Loucy (cell line): ENCODE data around the gene DHX30.
A peak's percentile ranks its signal among the peaks of the same experiment; 100 is the strongest.

Experiments
- H2AFZ ChIP-seq: fragments of 200-600 bp; sonication (generic); 2 replicates; pipeline ENCODE4 v1.6.0; 2016; ENCODE audit warnings: antibody characterized with exemption, mild to moderate bottlenecking, low read length, moderate library complexity
- H3F3A ChIP-seq: fragments of 200-600 bp; 2 replicates; pipeline ENCODE4 v1.6.0; 2016; ENCODE audit warnings: antibody characterized with exemption, low read depth, mild to moderate bottlenecking
- H3K27me3 ChIP-seq: fragments of 200-600 bp; sonication (generic); 2 replicates; pipeline ENCODE4 v1.6.1; 2014; ENCODE audit warnings: low read length, mild to moderate bottlenecking; ENCODE audit not compliant: insufficient read depth, poor library complexity, severe bottlenecking
- H3K36me3 ChIP-seq: fragments of 200-600 bp; sonication (generic); 2 replicates; pipeline ENCODE4 v1.6.1; 2016; ENCODE audit warnings: low read length; ENCODE audit not compliant: insufficient read depth
- H3K4me1 ChIP-seq: fragments of 200-600 bp; sonication (generic); 2 replicates; pipeline ENCODE4 v1.5.1; 2014; ENCODE audit warnings: low read length, mild to moderate bottlenecking; ENCODE audit not compliant: insufficient read depth, poor library complexity, severe bottlenecking
- H3K4me2 ChIP-seq: fragments of 200-600 bp; sonication (generic); 2 replicates; pipeline ENCODE4 v1.6.0; 2014; ENCODE audit warnings: antibody characterized with exemption, low read length, low read depth, mild to moderate bottlenecking; ENCODE audit not compliant: poor library complexity, severe bottlenecking
- H3K4me3 ChIP-seq: fragments of 200-600 bp; sonication (generic); 2 replicates; pipeline ENCODE4 v1.5.1; 2014; ENCODE audit warnings: low read length, mild to moderate bottlenecking, mixed read lengths; ENCODE audit not compliant: poor library complexity, severe bottlenecking
- H3K79me2 ChIP-seq: fragments of 200-600 bp; sonication (generic); 2 replicates; pipeline ENCODE4 v1.6.1; 2014; ENCODE audit warnings: low read length; ENCODE audit not compliant: insufficient read depth
- H3K9ac ChIP-seq: fragments of 200-600 bp; sonication (generic); 2 replicates; pipeline ENCODE4 v1.6.0; 2014; ENCODE audit warnings: mild to moderate bottlenecking, low read depth, low read length, moderate library complexity; ENCODE audit not compliant: poor library complexity, severe bottlenecking
- H3K9me2 ChIP-seq: fragments of 200-600 bp; sonication (generic); replicated peaks from 2 replicates; pipeline ENCODE4 v1.6.1; 2016; ENCODE audit warnings: low read depth, low read length, mixed read lengths
- H3K9me3 ChIP-seq: fragments of 200-600 bp; sonication (generic); 2 replicates; pipeline ENCODE4 v1.6.1; 2014; ENCODE audit warnings: mild to moderate bottlenecking, antibody characterized with exemption, low read length, low read depth; ENCODE audit not compliant: insufficient read depth
- H4K20me1 ChIP-seq: fragments of 200-600 bp; sonication (generic); 2 replicates; pipeline ENCODE4 v1.6.0; 2014; ENCODE audit warnings: antibody characterized with exemption, low read length, mild to moderate bottlenecking; ENCODE audit not compliant: insufficient read depth, poor library complexity, severe bottlenecking
- EZH2phosphoT487 ChIP-seq: fragments of 200-600 bp; IDR thresholded peaks from 2 replicates; pipeline ENCODE4 v1.6.1; 2018; ENCODE audit warnings: antibody characterized with exemption, mild to moderate bottlenecking, moderate library complexity, borderline replicate concordance
- TF ChIP-seq, protein P1 (sequence below): fragments of 200-600 bp; sonication (generic); conservative IDR thresholded peaks from 2 replicates; pipeline ENCODE4 v1.5.1; 2014; ENCODE audit warnings: mild to moderate bottlenecking, antibody characterized with exemption, low read length

DHX30 gene

DNA sequence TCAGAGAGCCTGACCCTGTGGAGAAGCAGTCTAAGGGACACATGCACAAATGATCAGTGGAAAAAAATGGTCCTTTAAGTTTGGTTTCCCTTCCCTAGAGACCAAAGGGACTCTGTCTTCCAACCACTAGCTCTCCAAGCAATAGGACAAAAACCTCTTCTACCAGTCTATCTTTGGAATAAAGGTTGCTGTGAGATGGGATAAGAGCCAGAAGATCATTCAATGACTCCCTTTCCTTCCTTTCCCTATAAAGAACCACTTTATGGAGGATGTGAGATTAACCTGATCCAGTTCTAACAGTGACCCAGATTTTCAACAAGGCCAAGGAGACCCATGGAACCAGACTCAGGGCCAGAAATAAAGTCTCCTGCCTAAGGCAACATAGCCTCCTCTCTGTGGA, 74.8 kb downstream of the DHX30 start:
- H3K4me2 ChIP-seq: no peak overlapping the region
- H4K20me1 ChIP-seq: no peaks in the 10 kb centered on the region
- TF ChIP-seq EZH2phosphoT487: no peak
- TF ChIP-seq, protein P1, sequence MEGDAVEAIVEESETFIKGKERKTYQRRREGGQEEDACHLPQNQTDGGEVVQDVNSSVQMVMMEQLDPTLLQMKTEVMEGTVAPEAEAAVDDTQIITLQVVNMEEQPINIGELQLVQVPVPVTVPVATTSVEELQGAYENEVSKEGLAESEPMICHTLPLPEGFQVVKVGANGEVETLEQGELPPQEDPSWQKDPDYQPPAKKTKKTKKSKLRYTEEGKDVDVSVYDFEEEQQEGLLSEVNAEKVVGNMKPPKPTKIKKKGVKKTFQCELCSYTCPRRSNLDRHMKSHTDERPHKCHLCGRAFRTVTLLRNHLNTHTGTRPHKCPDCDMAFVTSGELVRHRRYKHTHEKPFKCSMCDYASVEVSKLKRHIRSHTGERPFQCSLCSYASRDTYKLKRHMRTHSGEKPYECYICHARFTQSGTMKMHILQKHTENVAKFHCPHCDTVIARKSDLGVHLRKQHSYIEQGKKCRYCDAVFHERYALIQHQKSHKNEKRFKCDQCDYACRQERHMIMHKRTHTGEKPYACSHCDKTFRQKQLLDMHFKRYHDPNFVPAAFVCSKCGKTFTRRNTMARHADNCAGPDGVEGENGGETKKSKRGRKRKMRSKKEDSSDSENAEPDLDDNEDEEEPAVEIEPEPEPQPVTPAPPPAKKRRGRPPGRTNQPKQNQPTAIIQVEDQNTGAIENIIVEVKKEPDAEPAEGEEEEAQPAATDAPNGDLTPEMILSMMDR: no peak
- H3K4me1 ChIP-seq: peaks cover 7% of the 10 kb centered on the region
- H3K79me2 ChIP-seq: no peaks in the 10 kb centered on the region
- no peaks in the 10 kb centered on the region for H3F3A ChIP-seq
- H3K9me3 ChIP-seq: no peaks in the 10 kb centered on the region
- no peak overlapping the region for H2AFZ ChIP-seq
- H3K9me2 ChIP-seq: no peaks in the 10 kb centered on the region
- H3K27me3 ChIP-seq: no peaks in the 10 kb centered on the region
- H3K9ac ChIP-seq: no peak overlapping the region
- peaks cover 4% of the 10 kb centered on the region; the same call in 1 of the 2 replicates for H3K36me3 ChIP-seq
- H3K4me3 ChIP-seq: no peak overlapping the region

DNA sequence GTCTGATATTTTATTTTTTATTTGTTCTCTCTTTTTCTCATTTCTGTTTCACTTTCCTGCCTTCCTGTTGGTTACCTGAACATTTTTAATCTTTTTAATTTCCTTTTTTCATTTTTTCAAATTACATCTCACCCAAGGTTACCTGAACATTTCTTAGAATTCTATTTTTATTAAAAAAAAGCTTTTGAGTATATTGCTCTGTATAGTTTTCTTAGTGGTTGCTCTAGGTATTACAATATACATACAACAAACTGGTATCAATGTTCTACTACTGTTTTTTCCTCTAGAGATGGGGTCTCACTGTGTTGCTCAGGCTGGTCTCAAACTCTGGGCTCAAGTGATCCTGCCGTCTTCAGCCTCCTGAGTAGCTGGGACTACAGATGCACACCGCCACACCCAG, 79.4 kb downstream of the DHX30 start:
- H4K20me1 ChIP-seq: no peaks in the 10 kb centered on the region
- peaks cover 13% of the 10 kb centered on the region for H3K4me1 ChIP-seq
- no peaks in the 10 kb centered on the region for H3K9me2 ChIP-seq
- H3K79me2 ChIP-seq: no peaks in the 10 kb centered on the region
- no peaks in the 10 kb centered on the region for H3K27me3 ChIP-seq
- TF ChIP-seq, protein P1: 0 out of 2 replicates have a peak, but pooled peaks have one; percentile 21
- no peak for TF ChIP-seq EZH2phosphoT487
- no peaks in the 10 kb centered on the region for H3K36me3 ChIP-seq
- no peak overlapping the region for H2AFZ ChIP-seq
- H3F3A ChIP-seq: no peaks in the 10 kb centered on the region
- no peak overlapping the region for H3K4me2 ChIP-seq
- no peaks in the 10 kb centered on the region for H3K9me3 ChIP-seq
- H3K9ac ChIP-seq: no peak overlapping the region
- no peak overlapping the region for H3K4me3 ChIP-seq

DNA sequence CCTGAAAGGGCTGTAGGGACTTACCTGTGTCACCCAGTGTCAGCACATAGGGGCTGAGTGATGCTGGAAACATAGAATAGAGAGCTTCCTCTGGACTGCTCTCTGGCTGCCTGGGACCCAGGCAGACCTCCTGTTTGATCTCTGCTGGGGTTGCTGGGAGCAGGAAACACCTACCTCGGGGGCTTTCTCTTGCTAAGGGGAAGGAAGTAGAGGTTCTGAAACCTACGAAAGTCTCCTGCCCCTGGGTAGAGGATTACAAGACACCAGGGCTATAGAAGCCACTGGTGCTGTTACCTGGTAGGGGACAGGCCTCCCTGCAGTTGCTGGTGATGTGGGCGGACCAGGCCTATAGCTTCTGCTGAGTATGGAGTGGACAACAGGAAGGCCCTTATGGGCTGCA, 81.7 kb downstream of the DHX30 start:
- H2AFZ ChIP-seq: no peak overlapping the region
- H3K9ac ChIP-seq: no peak overlapping the region
- H3K9me2 ChIP-seq: no peaks in the 10 kb centered on the region
- no peak overlapping the region for H3K4me3 ChIP-seq
- no peaks in the 10 kb centered on the region for H3K27me3 ChIP-seq
- H3F3A ChIP-seq: no peaks in the 10 kb centered on the region
- H3K4me1 ChIP-seq: peaks cover 21% of the 10 kb centered on the region
- H3K9me3 ChIP-seq: no peaks in the 10 kb centered on the region
- peak overlapping the region; percentile 1 for H3K4me2 ChIP-seq
- TF ChIP-seq EZH2phosphoT487: no peak
- TF ChIP-seq, protein P1: no peak
- no peaks in the 10 kb centered on the region for H3K36me3 ChIP-seq
- no peaks in the 10 kb centered on the region for H4K20me1 ChIP-seq
- H3K79me2 ChIP-seq: no peaks in the 10 kb centered on the region
